Sigmoid colon (tissue), 4 donors: ENCODE data around the gene GRM7.

ENCODE experiments used
- EP300 ChIP-seq, 4 donors: sonication (generic); formaldehyde crosslinking; IDR thresholded peaks; one replicate each; pipeline ENCODE4 v1.6.1; 2017; ENCODE audit warnings: antibody characterized with exemption in 4 of 4
- POLR2A ChIP-seq, 2 donors: fragments of 450-650 bp; IDR thresholded peaks; one replicate each; pipeline ENCODE4 v1.6.1; 2016; ENCODE audit warnings: antibody characterized with exemption in 2 of 2, mild to moderate bottlenecking in 2 of 2, moderate library complexity in 2 of 2
- POLR2AphosphoS5 ChIP-seq, 4 donors: sonication (generic); formaldehyde crosslinking; IDR thresholded peaks; one replicate each; pipeline ENCODE4 v1.6.1; 2017; ENCODE audit warnings: antibody characterized with exemption in 4 of 4
- TF ChIP-seq, protein P1 (sequence below), 4 experiments: fragments of 450-650 bp in 3 of 4; fragments of 200-600 bp in 1 of 4; IDR thresholded peaks; one replicate each; pipeline ENCODE4 v1.5.1; 2016 to 2019; ENCODE audit warnings: antibody characterized with exemption in 4 of 4, mild to moderate bottlenecking in 3 of 4, moderate library complexity in 2 of 4

DNA sequence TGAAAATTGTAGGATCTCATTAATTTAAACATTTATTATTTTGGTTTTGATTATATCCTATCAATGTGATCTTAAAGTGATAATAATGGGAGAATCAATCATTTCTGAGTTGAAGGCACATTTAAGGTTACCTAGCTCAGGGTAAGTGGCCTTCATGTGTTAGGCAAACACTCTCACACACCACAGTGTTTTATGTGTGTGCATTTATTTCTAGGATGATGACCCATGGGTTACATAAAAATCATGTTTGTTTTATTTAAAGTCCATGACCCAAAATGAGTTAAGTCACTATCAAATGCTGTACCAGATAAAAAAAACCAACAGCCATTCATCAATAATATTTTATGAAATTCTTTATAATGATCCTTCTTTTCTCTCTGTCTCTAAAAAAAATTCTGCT is 520.8 kb downstream of the GRM7 start:
- TF ChIP-seq, protein P1, sequence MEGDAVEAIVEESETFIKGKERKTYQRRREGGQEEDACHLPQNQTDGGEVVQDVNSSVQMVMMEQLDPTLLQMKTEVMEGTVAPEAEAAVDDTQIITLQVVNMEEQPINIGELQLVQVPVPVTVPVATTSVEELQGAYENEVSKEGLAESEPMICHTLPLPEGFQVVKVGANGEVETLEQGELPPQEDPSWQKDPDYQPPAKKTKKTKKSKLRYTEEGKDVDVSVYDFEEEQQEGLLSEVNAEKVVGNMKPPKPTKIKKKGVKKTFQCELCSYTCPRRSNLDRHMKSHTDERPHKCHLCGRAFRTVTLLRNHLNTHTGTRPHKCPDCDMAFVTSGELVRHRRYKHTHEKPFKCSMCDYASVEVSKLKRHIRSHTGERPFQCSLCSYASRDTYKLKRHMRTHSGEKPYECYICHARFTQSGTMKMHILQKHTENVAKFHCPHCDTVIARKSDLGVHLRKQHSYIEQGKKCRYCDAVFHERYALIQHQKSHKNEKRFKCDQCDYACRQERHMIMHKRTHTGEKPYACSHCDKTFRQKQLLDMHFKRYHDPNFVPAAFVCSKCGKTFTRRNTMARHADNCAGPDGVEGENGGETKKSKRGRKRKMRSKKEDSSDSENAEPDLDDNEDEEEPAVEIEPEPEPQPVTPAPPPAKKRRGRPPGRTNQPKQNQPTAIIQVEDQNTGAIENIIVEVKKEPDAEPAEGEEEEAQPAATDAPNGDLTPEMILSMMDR (IDR thresholded peaks at IDR 0.05): no peak
- no peak for TF ChIP-seq POLR2AphosphoS5 (IDR thresholded peaks at IDR 0.05)
- TF ChIP-seq POLR2A (IDR thresholded peaks at IDR 0.05): no peak
- no peak for TF ChIP-seq EP300 (IDR thresholded peaks at IDR 0.05)
